ENCODE measurements around the gene SLBP.

Gene SLBP

GRCh38 chr4:1656132-1656531 is 56.0 kb downstream of the SLBP start:
- DNase-seq (ENCODE audit: low spot score), result no peak
- TF ChIP-seq CTCF (IDR thresholded peaks at IDR 0.05; ENCODE audit: borderline replicate concordance, control extremely low read depth, extremely low read depth, insufficient read depth, missing control alignments), result no peak
- in situ Hi-C loops (cut with MboI; ENCODE audit: low sequenced_read_pairs, unreplicated experiment), result no loop called here

GRCh38 chr4:1655676-1656075 is 56.4 kb downstream of the SLBP start:
- TF ChIP-seq CTCF (IDR thresholded peaks at IDR 0.05; ENCODE audit: borderline replicate concordance, control extremely low read depth, extremely low read depth, insufficient read depth, missing control alignments), result no peak
- in situ Hi-C loops (cut with MboI; ENCODE audit: low sequenced_read_pairs, unreplicated experiment), result no loop called here
- no peak for DNase-seq (ENCODE audit: low spot score)

GRCh38 chr4:1655081-1655480 is 57.0 kb downstream of the SLBP start:
- no peak for DNase-seq (ENCODE audit: low spot score)
- no peak for TF ChIP-seq CTCF (IDR thresholded peaks at IDR 0.05; ENCODE audit: borderline replicate concordance, control extremely low read depth, extremely low read depth, insufficient read depth, missing control alignments)
- in situ Hi-C loops (cut with MboI; ENCODE audit: low sequenced_read_pairs, unreplicated experiment), result no loop called here

- TF ChIP-seq CTCF (IDR thresholded peaks at IDR 0.05; ENCODE audit: borderline replicate concordance, control extremely low read depth, extremely low read depth, insufficient read depth, missing control alignments), result no peak
- in situ Hi-C loops (cut with MboI; ENCODE audit: low sequenced_read_pairs, unreplicated experiment), result no loop called here
- no peak for DNase-seq (ENCODE audit: low spot score)
Observed at GRCh38 chr4:1654216-1654955, 57.7 kb downstream of the SLBP start.

GRCh38 chr4:1653776-1654175 is 58.3 kb downstream of the SLBP start:
- in situ Hi-C loops (cut with MboI; ENCODE audit: low sequenced_read_pairs, unreplicated experiment), result no loop called here
- no peak for TF ChIP-seq CTCF (IDR thresholded peaks at IDR 0.05; ENCODE audit: borderline replicate concordance, control extremely low read depth, extremely low read depth, insufficient read depth, missing control alignments)

GRCh38 chr4:1652088-1652487 is 60.0 kb downstream of the SLBP start:
- in situ Hi-C loops (cut with MboI; ENCODE audit: low sequenced_read_pairs, unreplicated experiment), result no loop called here
- no peak for TF ChIP-seq CTCF (IDR thresholded peaks at IDR 0.05; ENCODE audit: borderline replicate concordance, control extremely low read depth, extremely low read depth, insufficient read depth, missing control alignments)
- DNase-seq (ENCODE audit: low spot score), result no peak

More at GRCh38 chr4:1653776-1654175, 58.3 kb downstream of the SLBP start:
- no peak for DNase-seq (ENCODE audit: low spot score)

Measured in GM13976 (cell line).